Middle frontal gyrus (tissue), 1 donor: ENCODE data around the gene TMEM87B.
"Not testable (repeated sequence)": the region's sequence is repeated elsewhere in the genome, so short reads cannot be mapped to it uniquely, and the experiment has no call there.

Experiments
- DNase-seq: peaks from one replicate; pipeline ENCODE4 v3.0.0-alpha.2; 2015; ENCODE audit warnings: low spot score; ENCODE audit errors: extremely low spot score

Gene TMEM87B

DNA sequence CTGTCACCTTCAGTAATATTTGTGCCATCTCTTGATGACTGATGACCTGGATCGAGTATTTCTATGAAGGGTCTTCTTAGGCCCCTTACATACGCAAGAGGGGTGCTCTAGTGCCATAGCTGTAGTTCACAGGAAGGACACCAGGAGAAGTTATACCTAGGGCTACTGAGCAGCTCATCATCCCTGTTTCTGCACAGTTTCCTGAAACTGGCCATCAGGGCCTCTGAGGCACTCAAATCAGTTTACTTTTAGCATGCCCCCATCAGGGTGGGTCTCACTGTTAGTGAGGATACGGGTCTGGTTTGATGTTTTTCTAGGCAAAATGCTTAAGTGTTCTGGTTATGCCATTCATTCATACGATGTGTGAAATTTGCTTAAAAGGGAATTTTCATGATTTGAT lies 63.1 kb downstream of the TMEM87B start:
- no peak for DNase-seq

GRCh38 chr2:112121682-112122254 lies 66.7 kb downstream of the TMEM87B start:
- peak; percentile 65 for DNase-seq

DNA sequence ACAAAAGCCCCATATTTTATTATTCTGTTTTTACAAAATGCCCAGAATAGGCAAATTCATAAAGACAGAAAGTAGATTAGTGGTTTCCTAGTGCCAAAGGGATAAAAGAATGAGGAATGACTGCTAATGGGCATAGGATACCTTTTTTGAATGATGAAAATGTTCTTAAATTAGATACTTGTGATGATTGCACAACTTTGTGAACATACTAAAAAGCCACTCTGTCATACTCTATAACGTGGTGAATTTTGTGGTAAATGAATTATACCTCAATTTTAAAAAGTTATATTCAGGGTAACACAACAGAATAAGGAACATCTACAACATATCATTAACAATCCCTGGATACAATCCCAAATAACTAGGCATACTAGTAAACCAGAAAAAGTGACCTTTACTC lies 74.0 kb downstream of the TMEM87B start:
- no peak for DNase-seq

DNA sequence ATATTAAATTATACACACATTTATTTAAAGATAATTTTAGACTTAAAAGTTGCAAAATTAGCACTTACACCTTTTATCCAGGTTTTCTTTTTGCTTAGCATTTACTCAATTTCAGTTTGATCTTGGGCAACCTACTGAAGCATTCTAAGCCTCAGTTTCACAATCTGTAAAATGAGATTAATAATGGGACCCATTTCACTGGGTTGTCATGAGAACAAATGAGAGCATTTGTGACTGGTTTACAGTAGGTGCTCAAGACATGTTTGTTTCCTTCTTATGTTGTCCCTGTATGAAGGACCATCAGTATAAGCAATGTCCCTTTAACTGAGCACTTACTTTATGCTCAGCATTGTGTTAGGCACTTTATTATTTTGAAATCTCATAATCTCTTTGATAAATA lies 78.3 kb downstream of the TMEM87B start:
- no peak for DNase-seq

DNA sequence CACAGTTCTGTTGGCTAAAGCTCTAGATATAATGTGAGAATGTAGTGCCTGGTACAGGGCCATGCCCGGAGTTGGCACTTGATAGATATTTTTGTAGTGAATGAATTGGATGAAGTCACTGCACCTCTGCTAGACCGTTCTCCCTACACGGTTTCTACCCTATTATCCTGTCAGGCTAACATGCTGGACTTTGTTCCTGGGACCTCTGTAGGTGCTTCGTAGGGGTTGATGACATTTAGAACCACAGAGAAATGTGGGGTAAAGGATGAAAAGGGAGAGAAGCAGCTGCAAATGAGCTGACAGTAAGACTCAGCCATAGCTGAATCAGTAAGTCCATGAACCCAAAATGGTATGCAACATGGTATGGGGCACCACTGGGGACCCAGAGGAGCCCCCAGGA lies 79.1 kb downstream of the TMEM87B start:
- no peak for DNase-seq

DNA sequence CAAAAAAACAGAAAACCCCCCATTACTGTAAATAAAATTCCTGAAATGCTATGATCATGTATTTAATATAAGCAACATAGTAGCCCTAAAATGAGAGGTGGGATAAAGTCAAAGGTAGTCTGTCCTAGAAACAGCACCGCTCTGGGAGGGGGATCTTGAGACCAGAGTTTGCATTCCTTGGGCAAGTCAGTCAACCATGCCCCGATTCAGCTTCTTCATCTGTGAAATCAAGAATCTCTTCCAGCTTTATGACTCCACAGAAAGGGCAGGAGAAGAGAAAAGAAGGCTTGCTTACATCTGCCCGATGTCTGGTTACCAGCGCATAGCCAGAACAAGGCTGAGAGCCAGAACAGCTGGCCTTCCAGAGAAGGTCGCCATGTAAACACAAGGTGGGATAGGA lies 81.0 kb downstream of the TMEM87B start:
- DNase-seq = no peak

DNA sequence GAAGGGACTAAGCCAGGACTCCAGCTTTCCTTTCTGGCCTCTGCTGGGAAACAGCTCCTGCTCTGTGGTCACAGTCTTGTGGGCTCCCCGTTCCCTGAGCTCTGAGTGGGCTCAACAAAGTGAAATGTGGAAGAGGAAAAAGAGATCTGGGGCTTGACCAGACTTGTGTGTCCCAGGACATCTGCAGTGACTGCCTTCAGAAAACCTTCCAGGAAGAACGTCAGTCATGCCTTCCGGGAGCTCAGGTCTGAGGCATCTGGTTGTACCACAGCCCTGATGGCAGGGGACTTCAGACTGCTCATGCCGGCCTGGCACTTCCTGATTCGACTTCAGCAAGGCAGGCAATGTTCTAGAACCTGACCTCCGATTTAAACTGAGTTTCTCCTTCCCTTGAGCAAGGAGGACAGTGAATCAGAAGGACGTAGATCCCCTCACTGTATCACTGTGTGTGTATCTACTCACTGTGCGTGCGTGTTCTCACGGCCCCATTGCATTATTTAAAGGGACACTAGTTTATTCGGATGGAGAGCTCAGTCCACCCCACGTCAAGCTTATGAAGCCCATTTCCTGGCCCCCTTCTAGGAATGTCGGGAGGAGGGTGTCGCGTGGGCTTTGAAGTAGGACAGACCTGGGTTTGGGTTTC lies 82.6 kb downstream of the TMEM87B start:
- no peak for DNase-seq

DNA sequence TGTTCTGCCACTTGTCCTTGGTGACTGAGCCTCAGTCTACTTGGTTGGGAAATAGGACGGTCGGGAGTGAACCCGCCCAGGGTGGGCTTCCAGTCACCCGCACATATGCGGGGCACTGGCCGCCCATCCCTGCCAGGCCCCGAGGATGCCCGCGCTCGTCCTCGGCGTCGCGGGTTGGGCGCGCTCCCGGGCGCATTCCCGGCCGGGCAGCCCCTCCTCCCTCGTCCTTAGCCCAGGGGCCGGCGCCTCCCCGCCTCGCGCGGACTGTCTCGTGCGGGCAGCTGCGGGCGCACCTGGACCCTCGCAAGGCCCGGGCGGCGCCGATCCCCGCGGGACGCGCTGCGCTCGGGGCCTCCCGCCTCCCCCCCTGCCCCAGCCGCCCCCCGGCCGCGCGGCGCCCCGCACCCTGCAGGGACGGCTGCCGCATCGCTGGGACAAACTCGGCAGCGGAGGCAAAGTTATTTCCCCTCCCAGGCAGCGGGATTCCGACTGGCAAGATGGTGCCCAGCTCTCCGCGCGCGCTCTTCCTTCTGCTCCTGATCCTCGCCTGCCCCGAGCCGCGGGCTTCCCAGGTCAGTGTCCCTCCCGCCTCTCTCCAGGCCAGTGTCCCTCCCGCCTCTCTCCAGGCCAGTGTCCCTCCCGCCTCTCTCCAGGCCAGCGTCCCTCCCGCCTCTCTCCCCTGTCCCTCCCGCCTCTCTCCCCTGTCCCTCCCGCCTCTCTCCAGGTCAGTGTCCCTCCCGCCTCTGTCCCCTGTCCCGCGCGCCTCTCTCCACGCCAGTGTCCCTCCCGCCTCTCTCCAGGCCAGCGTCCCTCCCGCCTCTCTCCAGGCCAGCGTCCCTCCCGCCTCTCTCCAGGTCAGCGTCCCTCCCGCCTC lies 83.3 kb downstream of the TMEM87B start, which contains the start of gene FBLN7:
FBLN7 (plus strand) TSS at position 227 of the 874 bp plus-strand sequence; CDS start at position 498, 271 bp downstream.
- no peak for DNase-seq

GRCh38 chr2:112139033-112139614 lies 84.1 kb downstream of the TMEM87B start:
- DNase-seq = not testable (repeated sequence)

DNA sequence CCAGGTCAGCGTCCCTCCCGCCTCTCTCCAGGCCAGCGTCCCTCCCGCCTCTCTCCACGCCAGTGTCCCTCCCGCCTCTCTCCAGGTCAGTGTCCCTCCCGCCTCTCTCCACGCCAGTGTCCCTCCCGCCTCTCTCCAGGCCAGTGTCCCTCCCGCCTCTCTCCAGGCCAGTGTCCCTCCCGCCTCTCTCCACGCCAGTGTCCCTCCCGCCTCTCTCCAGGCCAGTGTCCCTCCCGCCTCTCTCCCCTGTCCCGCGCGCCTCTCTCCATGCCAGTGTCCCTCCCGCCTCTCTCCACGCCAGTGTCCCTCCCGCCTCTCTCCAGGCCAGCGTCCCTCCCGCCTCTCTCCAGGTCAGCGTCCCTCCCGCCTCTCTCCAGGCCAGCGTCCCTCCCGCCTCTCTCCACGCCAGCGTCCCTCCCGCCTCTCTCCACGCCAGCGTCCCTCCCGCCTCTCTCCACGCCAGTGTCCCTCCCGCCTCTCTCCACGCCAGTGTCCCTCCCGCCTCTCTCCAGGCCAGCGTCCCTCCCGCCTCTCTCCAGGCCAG lies 84.7 kb downstream of the TMEM87B start:
- DNase-seq = not testable (repeated sequence)

GRCh38 chr2:112140205-112140802 lies 85.2 kb downstream of the TMEM87B start:
- no peak for DNase-seq

DNA sequence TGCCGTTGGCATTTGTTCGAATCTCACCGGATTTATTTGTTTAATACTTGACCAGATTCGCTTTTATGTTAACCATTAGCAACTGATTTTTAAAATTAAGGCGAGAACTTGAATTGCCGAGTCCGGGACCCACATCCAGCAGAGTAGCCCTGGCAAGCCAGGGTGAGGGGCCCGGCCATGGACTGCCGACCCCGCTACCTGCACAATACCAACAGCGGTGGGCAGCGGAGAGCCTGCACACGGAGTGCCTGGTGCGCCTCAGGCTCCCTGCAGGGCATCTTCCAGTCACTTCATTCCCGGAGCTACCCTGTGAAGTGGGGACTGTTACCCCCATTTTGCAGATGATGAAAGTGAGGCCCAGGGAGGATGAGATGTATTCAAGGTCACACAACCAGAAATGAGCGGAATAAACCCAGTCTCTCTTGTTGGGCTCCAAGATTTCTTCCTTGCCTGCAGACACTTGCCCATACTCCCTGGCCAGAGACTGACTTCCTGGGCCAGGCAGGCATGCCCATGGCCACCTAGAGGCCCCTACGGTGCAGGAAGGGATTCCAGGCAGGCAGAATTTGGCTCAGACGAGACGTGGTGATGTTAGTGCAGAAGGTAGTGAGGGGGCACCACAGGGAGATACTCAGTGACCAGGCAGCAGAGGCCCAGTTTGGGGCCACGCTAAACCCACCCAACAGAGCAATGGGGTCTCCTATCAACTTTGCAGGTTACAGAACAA lies 86.0 kb downstream of the TMEM87B start:
- no peak for DNase-seq

- DNase-seq = no peak
These were observed 86.5 kb downstream of the TMEM87B start for GRCh38 chr2:112141626-112142007.

GRCh38 chr2:112142525-112143078 lies 87.5 kb downstream of the TMEM87B start:
- no peak for DNase-seq

GRCh38 chr2:112143150-112143549 lies 88.1 kb downstream of the TMEM87B start:
- no peak for DNase-seq

- DNase-seq = no peak
These were observed 89.9 kb downstream of the TMEM87B start for GRCh38 chr2:112144966-112145365.

GRCh38 chr2:112147382-112148168 lies 92.5 kb downstream of the TMEM87B start:
- no peak for DNase-seq

DNA sequence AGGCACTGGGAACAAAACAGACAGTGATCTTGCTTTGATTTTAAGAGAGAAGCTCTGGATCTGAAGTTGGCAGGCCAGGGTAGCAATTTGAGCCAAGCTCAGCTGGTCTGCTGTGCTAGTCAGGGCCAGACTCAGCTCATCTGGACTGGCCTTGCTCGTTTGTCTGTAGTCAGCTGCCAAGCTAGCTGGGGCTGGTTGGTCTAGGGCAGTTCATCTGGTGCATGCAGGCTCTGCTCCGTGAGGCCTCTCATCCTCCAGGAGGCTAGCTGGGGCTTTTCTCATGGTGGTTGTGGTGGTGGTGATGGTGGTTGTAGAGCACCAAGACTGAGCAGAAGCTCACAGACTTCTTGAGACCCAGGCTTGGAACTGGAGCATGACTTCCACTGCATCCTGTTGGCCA lies 93.4 kb downstream of the TMEM87B start:
- DNase-seq = no peak

DNA sequence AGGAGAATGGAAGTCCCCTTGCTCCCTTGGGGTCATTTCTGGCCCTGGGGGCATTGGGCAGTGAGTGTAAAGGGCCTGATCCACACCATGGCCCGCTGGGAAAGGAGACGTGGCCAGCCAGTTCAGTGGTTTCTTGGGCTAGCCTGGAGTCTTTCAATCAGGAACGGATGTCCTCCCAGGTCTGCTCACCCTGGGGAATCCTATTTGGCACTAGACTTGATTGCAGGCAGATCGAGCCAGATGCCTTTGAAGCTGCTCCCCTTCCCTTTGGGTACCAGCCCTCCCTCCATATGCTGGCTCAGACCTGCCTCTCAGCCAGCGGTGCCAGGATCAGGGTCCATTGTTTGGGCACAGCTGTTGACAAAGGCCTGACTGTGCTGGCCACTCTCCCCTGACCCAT lies 94.1 kb downstream of the TMEM87B start:
- DNase-seq = no peak
